AG09309 (cell line): ENCODE results near the gene EHBP1.

Source experiments
- DNase-seq: peaks from one replicate; pipeline ENCODE4 v3.0.0-alpha.2; 2010; ENCODE audit warnings: low read depth
- H3K4me3 ChIP-seq: 2 replicates; pipeline ENCODE4 v1.5.1; 2011; ENCODE audit warnings: mild to moderate bottlenecking, low read depth, low read length, moderate library complexity; ENCODE audit not compliant: control insufficient read depth
- TF ChIP-seq, protein P1 (sequence below): IDR thresholded peaks from 2 replicates; pipeline ENCODE4 v1.5.1; 2011; ENCODE audit warnings: mild to moderate bottlenecking, low read depth, low read length, inconsistent platforms; ENCODE audit not compliant: insufficient read depth, control insufficient read depth; ENCODE audit errors: missing control alignments

The EHBP1 gene

DNA sequence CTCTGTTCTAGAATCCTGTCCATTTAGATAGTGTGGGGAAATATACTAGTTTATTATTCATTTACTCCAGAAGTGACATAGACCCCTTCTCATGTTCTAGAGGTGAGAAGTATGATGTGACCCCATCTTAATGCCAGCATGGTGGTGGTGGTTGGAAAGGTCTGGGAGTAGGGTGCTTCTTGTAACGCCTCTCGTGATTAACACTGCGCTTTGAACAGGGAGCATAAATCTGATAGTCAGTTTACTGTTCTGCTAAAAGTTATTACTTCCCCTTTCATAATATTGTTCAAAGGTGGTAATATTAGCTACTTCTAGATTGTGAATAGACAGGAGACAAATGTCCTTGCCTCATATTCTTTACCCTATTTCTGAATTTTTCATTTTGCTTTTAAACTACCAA, 35.6 kb downstream of the EHBP1 start:
- no peak overlapping the region for H3K4me3 ChIP-seq
- no peak for DNase-seq

DNA sequence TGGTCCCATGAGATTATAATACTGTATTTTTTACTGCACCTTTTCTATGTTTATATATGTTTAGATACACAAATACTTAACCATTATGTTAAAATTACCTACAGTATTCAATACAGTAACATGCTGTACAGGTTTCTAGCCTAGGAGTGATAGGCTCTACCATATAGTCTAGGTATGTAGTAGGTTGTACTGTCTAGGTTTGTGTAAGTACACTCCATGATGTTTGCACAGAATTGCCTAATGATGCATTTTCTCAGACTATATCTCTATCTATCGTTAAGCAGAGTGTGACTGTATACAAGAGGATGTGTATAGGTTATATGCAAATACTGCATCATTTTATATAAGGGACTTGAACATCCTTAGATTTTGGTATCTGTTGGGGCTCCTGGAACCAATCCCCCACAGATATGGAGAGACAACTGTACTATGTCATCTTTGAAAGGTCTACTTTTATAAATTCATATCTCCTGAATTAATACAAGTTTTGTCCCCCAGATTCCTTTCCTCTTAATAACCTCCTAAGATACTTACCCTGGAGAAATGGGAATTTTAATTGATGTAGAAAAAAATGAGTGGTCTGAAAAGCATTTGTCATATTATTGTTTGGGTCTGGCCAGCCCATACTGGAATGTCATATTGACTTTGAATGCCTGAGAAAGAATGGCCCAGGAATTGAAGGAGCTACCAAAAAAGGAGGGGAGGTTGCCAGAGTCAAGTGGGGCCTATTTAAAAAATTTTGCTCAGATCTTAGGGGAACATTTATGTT, 36.6 kb downstream of the EHBP1 start:
- no peak overlapping the region for H3K4me3 ChIP-seq
- TF ChIP-seq, protein P1, sequence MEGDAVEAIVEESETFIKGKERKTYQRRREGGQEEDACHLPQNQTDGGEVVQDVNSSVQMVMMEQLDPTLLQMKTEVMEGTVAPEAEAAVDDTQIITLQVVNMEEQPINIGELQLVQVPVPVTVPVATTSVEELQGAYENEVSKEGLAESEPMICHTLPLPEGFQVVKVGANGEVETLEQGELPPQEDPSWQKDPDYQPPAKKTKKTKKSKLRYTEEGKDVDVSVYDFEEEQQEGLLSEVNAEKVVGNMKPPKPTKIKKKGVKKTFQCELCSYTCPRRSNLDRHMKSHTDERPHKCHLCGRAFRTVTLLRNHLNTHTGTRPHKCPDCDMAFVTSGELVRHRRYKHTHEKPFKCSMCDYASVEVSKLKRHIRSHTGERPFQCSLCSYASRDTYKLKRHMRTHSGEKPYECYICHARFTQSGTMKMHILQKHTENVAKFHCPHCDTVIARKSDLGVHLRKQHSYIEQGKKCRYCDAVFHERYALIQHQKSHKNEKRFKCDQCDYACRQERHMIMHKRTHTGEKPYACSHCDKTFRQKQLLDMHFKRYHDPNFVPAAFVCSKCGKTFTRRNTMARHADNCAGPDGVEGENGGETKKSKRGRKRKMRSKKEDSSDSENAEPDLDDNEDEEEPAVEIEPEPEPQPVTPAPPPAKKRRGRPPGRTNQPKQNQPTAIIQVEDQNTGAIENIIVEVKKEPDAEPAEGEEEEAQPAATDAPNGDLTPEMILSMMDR: no peak
- DNase-seq: no peak

More for the DNA sequence above, 35.6 kb downstream of the EHBP1 start:
- TF ChIP-seq, protein P1: no peak

DNA sequence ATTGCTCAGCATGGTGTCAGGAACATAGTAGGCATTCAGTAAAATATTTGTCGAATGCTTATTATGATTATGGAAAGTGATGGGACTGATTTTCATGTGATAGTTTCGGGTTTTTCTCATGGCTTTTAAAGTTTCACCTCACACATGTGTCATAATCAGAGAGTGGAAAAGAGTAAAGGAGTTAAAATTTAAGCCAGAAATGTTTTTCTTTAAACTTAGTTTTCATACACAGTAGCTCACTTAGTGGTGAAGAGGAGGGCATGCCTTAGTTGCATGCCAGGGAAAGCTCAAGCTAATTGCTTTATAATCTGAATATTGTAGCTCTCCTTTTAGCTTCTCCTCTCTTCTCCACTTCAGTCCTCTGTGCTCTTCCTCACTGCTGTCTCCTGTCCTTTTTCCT, 38.0 kb downstream of the EHBP1 start:
- DNase-seq: no peak
- TF ChIP-seq, protein P1: no peak
- no peak overlapping the region for H3K4me3 ChIP-seq

DNA sequence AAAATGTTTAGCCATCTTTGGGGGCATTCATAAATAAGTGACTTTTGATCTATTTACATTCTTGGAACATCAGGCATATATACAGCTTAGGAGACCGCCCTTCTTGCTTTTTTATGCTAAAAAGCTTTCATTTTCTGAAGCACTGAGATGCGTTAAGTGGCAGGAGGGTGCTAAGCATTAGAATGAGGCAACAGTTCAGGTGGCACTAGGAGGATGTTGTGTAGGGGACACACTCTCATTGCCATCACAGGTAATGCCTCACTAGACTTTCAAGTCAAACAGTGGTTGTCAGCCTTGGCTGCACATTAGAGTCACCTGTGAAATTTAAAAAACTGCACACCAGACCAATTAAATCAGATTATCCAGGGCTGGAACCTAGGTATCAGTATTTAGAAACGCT, 39.1 kb downstream of the EHBP1 start:
- H3K4me3 ChIP-seq: no peak overlapping the region
- TF ChIP-seq, protein P1: no peak
- no peak for DNase-seq

DNA sequence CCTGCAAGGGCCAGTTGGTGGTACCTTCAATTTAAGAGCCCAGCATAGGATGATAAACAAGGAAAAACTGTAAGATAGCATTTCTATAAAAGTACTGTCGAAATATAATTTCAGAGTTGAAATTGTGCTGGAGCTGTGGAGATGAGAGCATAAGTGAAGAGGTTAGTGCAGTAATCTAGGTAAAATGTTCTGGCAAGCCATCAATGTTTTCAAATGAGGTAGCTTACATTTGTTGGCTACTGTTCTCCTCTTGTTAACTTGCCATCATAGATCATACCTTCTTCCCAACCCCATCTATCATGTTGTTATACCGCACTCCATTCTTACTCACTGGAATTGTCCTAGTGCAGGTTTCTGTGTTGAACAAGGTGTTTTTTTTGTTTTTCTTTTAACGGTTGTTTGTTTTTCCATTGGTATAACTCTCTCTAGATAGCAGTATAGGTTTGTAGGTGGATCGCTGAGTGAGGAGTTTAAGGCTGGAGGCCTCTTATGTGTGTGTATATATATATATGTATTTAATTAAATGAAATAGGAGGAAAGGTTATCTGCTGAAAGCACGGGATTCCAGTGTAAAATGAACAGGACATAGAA, 40.5 kb downstream of the EHBP1 start:
- no peak for DNase-seq
- no peak overlapping the region for H3K4me3 ChIP-seq
- TF ChIP-seq, protein P1: no peak

DNA sequence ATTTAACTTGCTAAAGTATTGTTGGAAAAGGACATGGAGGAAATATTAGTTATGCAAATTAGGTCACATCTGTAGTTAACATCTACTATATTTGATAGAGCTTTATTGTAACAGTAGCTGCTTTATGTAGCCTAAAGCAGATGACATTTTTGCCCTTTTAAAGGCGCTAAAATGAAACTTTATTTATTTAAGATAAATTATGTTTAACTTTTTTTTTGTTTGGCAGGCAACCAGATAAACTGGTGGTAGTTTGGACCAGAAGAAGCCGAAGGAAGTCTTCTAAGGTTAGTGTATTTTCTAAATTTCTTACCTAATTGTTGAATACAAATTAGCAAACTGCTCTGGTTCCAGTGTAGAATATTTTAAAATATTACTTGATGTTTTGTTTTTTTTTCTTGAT, 41.7 kb downstream of the EHBP1 start:
- DNase-seq: no peak
- H3K4me3 ChIP-seq: no peak overlapping the region
- TF ChIP-seq, protein P1: no peak
